ENCODE measurements around the gene IFNA21.
"Not testable (repeated sequence)": the region's sequence is repeated elsewhere in the genome, so short reads cannot be mapped to it uniquely, and the experiment has no call there.

IFNA21 gene

DNA sequence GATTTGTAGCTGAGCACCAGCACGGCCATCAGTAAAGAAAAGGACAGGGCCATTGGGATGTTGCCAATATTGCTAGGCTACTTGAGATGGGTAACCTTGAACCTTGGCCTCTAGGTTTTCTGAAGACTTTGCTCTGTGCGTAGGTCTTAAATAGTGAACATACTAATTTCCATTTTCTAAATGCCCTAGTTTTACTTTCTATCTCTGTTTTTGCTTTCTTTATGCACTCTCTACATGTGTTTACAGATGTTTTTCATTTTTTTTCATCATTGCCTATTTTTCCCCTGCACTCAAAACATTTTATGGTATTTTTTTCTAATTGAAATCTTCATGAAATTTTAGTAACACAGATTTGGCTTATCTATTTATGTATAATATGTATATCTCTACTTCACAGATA, at the start of gene IFNA21:
Gene IFNA21, minus strand, starts transcription at position 101 of the 400 bp plus-strand sequence. Its CDS starts 48 bp downstream, at position 53.
- not testable (repeated sequence) for DNase-seq

DNA sequence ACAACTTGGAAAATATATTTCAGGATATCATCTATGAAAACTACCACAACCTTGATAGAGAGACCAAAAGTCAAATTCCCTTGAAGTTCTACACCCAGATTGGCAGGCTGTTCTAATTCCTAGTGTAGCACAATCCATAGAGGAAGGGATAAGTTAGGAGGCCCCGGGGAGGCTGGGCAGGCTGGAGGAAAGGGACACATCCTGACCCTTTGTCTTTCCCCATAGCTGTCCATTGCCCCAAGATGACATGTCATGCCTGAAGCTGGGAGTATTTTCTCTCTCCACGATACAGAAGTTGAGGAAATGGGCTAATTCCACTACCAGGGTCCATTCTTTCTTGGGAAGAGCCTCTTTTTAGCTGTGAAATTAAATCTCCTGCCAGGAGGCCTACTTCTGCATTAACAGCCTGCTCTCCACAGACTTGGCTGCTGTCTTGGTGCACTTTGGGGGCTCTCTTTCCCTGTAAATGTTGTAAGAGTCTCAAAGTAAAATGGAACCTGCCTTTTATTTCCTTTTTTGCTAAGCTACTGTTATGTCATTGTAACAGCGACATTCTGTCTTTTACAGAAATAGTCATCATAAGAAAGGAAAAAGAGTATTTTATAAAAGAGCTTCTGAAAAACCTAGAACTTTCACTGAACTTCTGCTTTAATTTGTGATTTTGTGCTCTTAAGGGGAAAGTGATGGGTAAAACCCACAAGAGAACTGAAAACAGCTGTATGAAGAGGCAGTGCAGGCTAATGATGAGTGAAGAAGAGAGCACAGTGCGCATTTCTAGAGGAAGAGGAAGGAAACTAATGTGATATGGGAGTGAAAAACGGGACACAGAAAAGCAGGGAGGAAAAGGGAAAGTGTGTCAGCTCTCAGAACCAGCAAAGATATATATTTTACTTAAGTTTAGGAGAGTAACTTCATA, 47.2 kb upstream of the IFNA21 start:
- DNase-seq = not testable (repeated sequence)

DNA sequence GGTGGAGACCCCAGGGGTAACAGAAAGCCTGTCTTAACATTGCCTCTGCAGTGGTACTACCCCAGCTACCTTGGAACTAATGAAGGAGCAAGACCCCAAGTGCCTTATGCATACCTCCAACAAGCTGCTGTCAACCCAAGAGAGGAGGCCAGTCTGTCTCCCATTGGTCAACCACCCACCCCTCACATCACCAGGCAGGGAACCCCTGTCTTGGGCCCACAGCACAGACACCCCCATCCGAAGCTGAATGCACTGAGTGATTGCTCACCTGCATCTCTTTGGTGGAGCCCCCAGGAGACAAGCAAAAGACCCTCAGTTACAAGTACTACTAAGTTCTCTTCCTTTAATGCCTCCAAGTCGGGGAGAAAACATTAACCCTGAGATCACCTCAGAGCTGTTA, 45.7 kb upstream of the IFNA21 start:
- DNase-seq = not testable (repeated sequence)

DNA sequence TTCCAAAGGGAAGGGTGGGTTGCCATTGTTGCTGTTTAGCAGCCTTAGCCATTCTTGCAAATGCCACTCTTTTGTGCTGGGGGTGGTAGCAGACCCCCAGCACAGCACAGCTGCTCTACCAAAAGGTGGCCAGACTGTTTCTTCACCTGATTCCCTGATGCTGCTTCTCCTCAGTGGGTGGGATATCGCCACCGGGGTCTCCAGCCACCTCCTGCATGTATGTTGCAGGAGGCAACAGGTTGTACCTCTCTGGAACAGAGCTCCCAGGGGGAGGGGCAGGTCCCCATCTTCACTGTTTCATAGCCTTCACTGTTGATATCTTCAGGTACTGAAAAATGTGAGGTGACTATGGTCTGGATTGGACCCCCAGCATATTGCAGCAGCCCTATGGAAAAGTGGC, 44.3 kb upstream of the IFNA21 start:
- not testable (repeated sequence) for DNase-seq

DNA sequence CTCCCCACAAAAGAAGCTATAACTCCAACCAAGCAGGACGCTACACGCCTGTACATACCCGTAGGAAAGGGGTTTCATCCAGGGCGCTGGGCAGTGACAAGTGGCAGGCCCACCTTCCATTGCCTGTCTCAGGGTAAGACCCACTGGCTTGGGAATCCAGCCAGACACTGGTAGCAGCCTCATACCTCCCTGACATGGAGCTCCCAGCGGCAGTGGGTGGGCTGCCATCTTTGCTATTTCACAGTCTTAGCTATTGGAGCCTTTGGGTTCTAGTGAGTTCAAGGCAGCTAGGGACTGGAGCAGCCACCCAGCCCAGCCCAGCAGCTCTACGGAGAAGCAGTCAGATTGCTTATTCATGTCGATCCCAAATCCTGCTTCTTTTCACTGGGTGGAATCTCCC, 43.9 kb upstream of the IFNA21 start:
- no peak for DNase-seq

DNA sequence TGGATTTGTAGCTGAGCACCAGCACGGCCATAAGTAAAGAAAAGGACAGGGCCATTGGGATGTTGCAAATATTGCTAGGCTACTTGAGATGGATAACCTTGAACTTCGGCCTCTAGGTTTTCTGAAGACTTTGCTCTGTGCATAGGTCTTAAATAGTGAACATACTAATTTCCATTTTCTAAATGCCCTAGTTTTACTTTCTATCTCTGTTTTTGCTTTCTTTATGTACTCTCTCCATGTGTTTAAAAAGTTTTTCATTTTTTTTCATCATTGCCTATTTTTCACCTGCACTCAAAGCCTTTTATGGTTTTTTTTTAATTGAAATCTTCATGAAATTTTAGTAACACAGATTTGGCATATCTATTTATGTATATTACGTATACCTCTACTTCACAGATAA, 40.6 kb upstream of the IFNA21 start, which contains the start of gene IFNA10:
Gene IFNA10, minus strand, starts transcription at position 101 of the 400 bp plus-strand sequence. Its CDS starts 46 bp downstream, at position 55.
- not testable (repeated sequence) for DNase-seq

DNA sequence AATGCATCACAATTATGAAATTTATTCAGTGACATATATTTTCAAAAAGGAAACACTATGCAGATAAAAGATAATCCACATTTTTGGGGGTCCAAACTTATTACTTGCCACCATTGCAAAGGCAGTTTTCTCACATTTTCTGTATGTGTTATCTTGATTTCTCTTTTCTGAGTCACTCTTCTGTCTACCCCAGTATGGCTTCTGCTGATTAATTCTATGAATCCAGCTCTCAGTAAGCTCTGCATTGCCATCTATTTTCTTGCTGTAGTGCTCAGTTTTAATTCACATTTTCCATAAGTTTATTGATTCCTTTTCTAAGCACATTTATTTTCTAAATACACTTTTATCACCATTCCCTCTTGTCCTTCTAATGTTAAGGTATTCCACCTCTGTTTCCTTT, 38.7 kb upstream of the IFNA21 start:
- no peak for DNase-seq

DNA sequence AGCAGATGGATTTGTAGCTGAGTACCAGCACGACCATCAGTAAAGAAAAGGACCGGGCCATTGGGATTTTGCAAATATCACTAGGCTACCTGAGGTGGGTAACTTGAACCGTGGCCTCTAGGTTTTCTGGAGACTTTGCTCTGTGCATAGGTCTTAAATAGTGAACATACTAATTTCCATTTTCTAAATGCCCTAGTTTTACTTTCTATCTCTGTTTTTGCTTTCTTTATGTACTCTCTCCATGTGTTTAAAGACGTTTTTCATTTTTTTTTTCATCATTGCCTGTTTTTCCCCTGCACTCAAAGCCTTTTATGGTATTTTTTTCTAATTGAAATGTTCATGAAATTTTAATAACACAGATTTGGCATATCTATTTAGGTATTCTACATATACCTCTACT, 35.6 kb upstream of the IFNA21 start, which contains the start of gene IFNA7:
Gene IFNA7, minus strand, starts transcription at position 101 of the 400 bp plus-strand sequence. Its CDS starts 40 bp downstream, at position 61.
- DNase-seq = not testable (repeated sequence)

DNA sequence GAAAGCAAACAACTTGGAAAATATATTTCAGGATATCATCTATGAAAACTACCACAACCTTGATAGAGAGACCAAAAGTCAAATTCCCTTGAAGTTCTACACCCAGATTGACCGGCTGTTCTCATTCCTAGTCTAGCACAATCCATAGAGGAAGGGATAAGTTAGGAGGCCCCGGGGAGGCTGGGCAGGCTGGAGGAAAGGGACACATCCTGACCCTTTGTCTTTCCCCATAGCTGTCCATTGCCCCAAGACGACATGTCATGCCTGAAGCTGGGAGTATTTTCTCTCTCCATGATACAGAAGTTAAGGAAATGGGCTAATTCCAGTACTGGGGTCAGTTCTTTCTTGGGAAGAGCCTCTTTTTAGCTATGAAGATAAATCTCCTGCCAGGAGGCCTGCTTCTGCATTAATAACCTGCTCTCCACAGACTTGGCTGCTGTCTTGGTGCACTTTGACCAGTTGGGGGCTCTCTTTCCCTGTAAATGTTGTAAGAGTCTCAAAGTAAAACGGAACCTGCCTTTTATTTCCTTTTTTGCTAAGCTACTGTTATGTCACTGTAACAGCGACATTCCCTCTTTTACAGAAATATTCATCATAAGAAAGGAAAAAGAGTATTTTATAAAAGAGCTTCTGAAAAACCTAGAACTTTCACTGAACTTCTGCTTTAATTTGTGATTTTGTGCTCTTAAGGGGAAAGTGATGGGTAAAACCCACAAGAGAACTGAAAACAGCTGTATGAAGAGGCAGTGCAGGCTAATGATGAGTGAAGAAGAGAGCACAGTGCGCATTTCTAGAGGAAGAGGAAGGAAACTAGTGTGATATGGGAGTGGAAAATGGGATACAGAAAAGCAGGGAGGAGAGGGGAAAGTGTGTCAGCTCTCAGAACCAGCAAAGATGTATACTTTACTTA, 28.7 kb upstream of the IFNA21 start:
- DNase-seq = not testable (repeated sequence)

DNA sequence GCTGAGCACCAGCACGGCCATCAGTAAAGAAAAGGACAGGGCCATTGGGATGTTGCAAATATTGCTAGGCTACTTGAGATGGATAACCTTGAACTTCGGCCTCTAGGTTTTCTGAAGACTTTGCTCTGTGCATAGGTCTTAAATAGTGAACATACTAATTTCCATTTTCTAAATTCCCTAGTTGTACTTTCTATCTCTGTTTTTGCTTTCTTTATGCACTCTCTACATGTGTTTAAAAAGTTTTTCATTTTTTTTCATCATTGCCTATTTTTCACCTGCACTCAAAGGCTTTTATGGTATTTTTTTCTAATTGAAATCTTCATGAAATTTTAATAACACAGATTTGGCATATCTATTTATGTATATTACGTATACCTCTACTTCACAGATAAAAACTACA, 21.0 kb upstream of the IFNA21 start, which contains the start of gene IFNA4:
Gene IFNA4, minus strand, starts transcription at position 101 of the 400 bp plus-strand sequence. Its CDS starts 56 bp downstream, at position 45.
- not testable (repeated sequence) for DNase-seq

DNA sequence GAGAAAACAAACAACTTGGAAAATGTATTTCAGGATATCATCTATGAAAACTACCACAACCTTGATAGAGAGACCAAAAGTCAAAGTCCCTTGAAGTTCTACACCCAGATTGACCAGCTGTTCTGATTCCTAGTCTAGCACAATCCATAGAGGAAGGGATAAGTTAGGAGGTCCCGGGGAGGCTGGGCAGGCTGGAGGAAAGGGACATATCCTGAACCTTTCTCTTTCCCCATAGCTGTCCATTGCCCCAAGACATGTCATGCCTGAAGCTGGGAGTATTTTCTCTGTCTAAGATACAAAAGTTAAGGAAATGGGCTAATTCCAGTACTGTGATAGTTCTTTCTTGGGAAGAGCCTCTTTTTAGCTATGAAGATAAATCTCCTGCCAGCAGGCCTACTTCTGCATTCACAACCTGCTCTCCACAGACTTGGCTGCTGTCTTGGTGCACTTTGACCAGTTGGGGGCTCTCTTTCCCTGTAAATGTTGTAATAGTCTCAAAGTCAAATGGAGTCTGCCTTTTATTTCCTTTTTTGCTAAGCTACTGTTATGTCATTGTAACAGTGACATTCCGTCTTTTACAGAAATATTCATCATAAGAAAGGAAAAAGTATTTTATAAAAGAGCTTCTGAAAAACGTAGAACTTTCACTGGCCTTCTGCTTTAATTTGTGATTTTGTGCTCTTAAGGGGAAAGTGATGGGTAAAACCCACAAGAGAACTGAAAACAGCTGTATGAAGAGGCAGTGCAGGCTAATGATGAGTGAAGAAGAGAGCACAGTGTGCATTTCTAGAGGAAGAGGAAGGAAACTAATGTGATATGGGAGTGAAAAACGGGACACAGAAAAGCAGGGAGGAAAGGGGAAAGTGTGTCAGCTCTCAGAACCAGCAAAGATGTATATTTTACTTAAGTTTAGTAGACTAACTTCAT, 16.6 kb upstream of the IFNA21 start:
- DNase-seq = not testable (repeated sequence)

DNA sequence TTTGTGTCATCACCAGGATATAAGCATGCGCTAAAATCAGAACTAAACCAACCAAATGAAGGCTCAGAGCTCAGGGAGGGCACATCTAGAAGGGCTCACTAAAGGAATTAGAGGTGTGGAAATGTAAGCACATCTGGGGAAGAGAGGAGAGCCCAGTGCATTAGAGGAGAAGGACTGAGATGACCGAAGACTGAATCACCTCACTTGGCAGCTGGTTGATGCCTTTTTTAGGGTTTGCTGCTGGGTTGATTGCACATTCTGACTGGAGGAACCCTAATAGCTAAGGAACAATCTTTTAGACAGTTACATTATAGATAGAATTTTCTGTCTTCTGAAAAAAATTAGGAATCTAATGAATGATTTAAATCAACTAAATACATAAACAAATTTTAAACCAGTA, 8.2 kb upstream of the IFNA21 start:
- no peak for DNase-seq

DNA sequence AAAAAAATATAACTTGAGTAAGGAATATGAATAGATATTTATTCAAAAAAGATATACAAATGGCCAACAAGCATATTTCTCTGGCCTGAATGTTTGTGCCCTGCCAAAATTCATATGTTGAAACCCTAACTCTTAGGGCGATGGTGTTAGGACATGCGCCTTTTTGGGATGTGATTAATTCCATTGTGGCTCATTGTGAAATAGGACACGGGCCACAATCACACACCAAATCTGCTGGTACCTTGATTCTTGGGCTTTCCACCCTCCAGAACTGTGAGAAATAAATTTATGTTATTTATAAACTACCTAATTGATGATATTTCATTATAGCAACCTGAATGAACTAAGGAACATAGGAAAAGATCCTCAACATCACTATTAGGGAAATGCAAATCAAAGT, 5.7 kb upstream of the IFNA21 start:
- no peak for DNase-seq

DNA sequence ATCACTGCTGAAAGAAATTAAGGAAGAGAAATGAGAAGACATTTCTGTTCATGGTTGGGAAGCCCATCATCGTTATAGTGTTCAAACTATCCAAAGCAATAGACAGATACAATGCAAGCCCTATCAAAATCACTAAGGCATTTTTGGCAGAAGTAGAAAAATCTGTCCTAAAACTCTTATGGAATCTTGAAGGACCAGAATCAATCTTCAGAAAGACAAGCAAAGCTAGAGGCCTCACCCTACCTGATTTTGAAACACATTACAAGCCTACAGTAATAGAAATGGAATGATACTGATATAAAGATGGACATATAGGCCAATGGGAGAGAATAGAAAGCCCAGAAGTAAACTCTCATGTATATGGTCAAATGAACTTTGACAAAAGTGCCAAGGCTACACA, 4.9 kb upstream of the IFNA21 start:
- no peak for DNase-seq

DNA sequence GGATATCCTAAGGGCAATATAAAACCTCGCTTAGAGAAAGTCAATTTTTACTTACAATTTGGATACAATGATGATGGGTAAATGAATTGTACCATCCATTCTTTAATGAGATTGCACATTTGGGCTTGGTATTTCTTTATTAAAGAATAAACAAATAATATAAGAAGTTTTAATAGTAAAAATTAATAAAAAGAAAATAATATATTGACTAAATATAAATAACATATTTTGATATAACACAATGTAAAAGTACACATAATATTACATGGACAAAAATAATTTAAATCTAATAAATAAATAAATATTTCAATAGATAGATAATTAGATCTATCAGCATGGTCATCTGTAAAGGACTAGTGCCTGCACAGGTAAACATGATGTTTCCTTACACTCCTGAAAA, 944 bp downstream of the IFNA21 start:
- no peak for DNase-seq

DNA sequence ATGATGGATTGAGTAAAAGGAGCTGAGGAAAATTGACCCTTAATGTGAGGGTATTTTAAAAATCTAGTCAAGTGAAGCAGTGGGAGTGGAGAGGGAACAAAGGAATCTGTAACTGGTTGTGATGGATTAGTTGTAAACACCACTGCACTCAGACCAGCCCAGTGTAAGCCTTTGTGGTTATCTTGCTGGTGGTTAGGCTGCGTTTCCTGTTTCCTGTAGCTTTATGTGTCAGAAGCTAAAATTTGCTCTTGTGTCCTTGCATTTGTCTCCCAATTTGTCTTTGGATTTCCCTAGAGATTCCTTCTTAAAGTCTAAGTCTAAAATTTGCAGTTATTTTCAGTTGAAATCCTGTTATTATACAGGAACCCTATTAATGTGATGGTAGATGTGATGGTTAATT, 6.3 kb downstream of the IFNA21 start:
- DNase-seq = no peak

DNA sequence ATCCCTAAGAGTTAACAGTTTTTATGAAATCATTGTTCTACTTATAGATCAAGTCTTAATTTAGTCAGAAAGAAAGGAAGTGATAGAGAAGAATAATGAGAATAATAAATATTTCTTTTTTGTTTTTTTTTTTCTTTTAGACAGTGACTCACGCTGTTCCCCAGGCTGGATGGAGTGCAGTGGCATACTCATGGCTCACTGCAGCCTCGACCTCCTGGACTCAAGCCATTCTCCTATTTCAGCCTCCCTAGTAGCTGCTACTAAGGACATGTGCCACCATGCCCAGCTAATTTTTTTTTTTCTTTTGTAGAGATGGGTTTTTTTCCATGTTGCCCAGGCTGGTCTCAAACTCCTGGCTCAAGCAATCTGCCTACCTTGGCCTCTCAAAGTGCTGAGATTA, 11.0 kb downstream of the IFNA21 start:
- DNase-seq = no peak

DNA sequence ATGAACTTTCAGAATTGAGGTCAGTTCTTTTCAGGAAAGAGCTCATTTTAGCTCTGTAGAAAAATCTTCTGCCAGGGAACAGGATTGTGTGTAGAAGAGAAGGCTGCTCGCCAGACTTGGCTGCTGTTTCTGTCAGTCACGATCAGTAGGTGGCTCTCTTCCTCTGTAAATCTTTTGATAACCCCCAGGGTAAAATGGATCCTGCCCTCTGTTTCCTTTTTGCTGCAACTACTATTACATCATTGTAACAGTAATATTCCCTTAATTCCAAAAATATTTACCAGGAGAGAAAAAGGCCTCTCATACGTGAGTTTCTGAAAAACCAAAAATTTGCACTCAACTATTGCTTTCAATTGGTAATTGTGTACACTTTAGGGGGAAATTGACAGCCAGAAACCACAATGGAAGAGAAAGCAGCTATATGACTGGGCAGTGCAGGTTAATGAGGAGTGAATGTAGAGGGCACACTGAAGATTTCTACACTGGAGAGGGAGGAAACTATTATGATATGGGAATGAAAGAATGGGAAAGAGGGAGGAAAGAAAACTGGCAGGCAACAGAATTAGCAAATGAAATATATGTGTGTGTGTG, 12.3 kb downstream of the IFNA21 start:
- no peak for DNase-seq

DNA sequence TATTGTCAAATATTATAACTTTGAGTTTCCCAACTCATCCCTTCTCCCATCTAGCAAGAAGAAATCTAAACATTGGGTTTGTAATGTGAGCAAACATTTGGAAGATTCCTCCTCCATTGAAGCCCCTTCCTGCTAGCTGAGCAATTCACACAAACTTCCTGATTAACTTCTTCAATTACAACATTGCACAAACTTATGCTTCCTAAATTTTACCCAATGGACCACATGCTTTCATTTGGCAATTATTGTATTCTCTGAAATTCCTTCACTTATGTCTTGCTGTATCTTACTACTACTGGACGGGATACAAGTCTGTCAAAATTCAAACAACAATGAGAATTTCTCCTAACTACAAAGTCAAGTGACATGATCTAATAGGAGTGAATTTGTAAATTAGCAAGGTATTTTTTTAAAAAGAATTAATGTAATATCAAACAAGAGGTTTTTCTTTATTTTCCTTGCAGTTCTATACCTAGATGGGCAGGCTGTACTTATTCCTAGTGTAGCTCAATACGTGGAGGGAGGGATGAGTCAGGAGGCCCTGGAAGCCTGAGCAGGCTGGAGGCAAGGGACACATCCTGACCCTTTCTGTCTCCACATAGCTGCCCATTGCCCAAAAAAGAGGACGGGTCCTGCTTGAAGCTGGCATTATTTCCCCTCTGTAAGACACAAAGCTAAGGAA, 13.0 kb downstream of the IFNA21 start:
- no peak for DNase-seq

DNA sequence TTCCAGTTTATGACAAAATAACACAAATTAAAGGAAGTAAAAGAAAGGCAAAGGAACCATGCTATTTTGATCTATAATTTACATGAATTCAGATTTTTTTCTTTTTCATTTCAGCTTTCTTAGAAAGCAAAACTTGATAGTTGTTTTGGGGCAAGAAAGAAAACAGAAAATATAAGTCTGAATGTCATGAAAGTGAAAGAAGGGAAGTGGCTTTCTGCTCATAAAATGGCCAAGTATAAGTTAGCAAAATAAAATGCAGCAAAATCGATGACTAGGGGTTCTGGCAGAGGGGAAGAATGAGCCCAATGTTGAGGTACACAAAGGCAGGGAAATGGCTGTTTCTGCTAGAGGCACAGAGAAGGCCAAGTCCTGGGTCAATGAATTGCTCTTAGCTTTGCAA, 21.9 kb downstream of the IFNA21 start:
- no peak for DNase-seq

DNA sequence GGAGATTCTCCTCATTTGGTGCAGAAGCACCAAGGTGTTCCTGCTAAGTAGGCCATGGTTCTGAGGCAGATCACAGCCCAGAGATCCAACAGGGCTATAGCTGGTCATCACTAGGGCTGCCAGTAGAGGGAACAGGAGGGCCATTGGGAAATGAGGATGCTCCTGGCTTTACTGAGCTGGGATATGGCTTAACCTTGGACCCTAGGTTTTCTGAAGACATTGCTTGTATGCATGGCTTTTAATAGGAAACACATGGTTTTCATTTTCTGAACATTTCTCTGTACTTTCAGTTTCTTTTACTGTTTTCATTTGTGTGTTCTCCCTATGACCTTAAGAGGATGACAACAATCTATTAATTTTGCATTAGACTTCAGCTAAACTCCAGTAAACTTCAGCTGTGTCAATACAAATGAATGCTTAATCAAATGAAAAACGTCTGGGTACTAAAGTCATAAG, 25.0 kb downstream of the IFNA21 start, which contains the start of gene IFNW1:
Gene IFNW1, minus strand, starts transcription at position 406 of the 456 bp plus-strand sequence. Its CDS starts 262 bp downstream, at position 144.
- DNase-seq = no peak

Measured in NCI-H2227 treated with DMSO at 0.1 percent for 48 hours (cell line).